HG02973 (cell line): Measurements from ENCODE around the gene DCAF7.
A peak's percentile ranks its signal among the peaks of the same experiment; 100 is the strongest.

ENCODE experiments used
- ATAC-seq: cut with Tn5 transposase; IDR thresholded peaks from one replicate; pipeline ENCODE4 v1.9.1; 2021; ENCODE audit warnings: moderate library complexity; ENCODE audit not compliant: unreplicated experiment

Gene DCAF7

GRCh38 chr17:63549946-63550816 is at the start of gene DCAF7:
Gene DCAF7 (plus strand): TSS chr17:63550477. CDS start chr17:63550678, 201 bp downstream.
- peak; percentile 94 for ATAC-seq

GRCh38 chr17:63500543-63501390 is 49.5 kb upstream of the DCAF7 start:
- ATAC-seq: no peak

GRCh38 chr17:63503341-63503705 is 47.0 kb upstream of the DCAF7 start:
- ATAC-seq: no peak

GRCh38 chr17:63504261-63504660 is 46.0 kb upstream of the DCAF7 start:
- no peak for ATAC-seq

- no peak for ATAC-seq
Measured at GRCh38 chr17:63505341-63505740, 44.9 kb upstream of the DCAF7 start.

DNA sequence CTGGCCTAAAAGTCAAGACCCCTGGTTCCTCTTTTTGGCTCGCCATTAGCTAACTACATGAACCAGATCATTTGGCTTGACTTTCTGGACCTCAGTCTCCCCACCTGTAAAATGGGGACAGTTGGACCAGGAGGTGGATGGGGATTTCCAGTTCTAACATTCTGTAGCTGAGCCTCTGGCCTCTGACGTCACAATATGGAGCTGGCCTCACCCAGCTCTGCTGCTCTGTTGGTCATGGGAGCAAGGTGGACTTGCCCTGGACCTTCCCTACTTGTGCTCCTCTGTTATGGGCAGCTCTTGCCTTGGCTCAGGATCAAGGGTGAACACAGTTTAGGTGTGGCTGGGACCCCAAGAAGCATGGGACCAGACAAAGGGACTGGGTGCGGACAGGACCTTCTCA is 43.6 kb upstream of the DCAF7 start:
- no peak for ATAC-seq

DNA sequence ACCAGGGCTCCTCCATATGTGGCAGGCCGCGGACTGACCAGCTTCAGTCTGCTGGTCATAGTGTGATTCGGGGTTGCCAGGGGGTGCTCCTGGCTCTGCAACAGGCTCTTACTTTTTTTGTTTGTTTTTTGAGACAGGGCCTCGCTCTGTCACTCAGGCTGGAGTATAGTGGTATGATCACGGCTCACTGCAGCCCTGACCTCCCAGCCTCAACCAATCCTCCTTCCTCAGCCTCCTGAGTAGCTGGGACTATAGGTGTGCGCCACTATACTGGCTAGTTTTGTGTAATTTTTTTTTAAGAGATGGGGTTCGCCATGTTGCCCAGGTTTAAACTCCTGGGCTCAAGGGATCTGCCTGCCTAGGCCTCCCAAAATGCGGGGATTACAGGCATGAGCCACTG is 38.9 kb upstream of the DCAF7 start:
- no peak for ATAC-seq

- ATAC-seq: no peak
Measured at GRCh38 chr17:63512388-63512787, 37.9 kb upstream of the DCAF7 start.

- no peak for ATAC-seq
Measured at GRCh38 chr17:63512896-63513644, 37.2 kb upstream of the DCAF7 start.

- no peak for ATAC-seq
Measured at GRCh38 chr17:63514477-63514876, 35.8 kb upstream of the DCAF7 start.

- ATAC-seq: no peak
Measured at GRCh38 chr17:63514974-63515373, 35.3 kb upstream of the DCAF7 start.

GRCh38 chr17:63515426-63515825 is 34.9 kb upstream of the DCAF7 start:
- no peak for ATAC-seq

DNA sequence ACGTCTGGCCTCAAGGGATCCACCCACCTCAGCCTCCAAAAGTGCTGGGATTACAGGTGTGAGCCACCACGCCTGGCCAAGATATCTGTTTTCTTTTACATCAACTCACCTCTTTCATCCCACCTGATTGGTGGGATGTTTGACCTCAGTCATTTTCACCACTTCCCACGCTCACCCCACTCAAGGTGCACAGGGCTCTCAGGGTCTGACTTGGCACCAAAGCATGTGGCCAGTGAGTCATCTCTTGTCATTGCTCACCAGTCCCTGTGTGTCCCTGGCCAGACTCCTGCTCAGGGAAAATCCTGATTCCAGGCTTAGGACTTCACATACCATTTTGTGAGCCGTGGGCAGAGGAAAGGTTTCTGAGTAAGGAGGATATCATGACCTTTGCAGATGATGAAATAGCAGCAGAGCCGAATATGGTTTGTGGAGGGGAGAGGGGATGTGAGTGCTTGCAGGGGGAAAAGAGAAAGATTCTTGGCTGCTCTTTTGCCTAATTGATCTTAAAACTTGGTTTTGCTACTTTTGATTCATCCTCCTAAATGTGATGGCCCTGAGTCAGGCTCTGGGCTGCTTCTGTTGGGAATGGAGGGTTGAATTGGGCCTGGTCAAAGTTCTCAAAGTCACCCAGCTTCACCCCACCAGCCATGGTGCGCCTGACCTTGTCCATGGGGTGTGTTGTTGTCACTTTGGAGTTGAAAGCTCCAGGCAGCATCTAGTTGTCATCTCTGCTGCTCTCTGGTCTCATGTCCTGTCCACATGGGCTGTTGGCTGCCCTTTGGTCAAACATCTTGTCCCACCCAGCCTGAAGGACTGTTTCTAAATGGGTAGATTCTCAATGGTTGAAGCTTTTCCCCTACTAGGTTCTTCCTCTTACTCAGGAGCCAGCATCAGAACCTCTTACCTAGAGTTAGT is 33.1 kb upstream of the DCAF7 start:
- ATAC-seq: no peak

- no peak for ATAC-seq
Measured at GRCh38 chr17:63517825-63518534, 32.3 kb upstream of the DCAF7 start.

DNA sequence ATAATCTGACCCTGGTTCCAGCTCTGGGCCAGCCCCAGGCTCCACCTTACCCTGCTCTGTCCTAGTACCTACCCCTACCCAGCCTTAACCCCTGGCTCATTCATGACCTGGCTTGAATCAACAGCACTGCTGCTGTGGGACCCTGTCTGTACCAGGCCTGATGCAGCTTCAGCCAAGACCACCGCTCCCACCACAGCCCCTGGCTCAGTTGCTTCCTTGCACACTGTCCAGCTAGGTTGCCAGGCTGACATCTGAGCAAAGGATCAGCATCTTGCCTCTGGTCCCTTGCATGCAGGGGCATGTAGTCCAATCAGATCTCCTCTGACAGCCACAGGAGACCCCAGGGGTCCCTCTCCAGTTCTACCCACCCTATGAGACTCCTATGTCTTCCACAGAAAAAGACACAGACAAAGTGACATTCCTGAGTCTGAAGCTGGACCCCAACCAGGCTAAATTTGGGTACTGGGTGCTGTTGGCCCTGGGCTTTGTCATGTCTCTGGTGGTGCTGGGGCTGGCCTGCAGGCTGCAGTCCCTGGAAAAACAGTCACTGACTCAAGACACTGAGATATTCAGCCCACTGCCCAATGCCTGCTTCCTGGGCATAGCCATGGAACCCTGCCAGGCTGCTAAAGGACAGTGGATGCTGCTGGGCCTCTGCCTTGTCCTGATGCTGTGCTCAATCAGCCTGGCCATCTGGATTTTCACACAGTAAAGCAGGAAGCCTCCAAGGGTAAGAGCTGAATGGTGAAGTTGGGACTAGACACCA is 31.0 kb upstream of the DCAF7 start:
- no peak for ATAC-seq

- no peak for ATAC-seq
Measured at GRCh38 chr17:63519972-63520882, 30.1 kb upstream of the DCAF7 start.

DNA sequence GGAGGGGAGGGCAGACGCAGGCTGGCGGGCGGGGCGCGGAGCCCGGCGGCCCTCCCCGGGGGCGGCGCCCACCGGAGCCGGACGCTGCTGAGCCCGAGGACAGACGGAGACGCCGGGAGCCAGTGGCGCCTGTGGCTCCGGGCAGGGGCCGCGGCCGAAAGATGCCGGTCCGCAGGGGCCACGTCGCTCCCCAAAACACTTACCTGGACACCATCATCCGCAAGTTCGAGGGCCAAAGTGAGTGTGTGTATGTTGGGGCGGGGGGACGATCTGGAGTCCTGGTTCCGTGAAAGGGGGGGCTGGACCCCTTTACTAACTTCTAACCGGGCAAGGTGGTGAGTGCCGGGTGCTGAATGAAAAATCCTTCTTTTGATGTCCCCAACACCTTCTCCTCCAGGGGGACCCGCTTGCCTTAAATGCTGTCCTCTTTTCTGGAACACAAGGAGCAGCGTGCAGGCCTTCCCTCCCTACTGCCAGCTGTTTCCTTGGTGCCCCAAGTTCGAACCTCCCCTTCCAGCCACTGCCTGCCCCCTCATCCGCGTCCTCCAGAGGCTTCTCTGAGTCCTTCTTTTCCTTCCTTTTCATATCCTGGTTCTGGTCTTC is 26.9 kb upstream of the DCAF7 start, which contains the start of gene KCNH6:
KCNH6 (plus strand) TSS at position 106 of the 603 bp plus-strand sequence; CDS start at position 162, 56 bp downstream.
- ATAC-seq: no peak
